NCI-H1930 (cell line): Measurements from ENCODE around the gene RAB3C.

ENCODE experiments used
- DNase-seq, 2 experiments: peaks; one replicate each; lab custom pipeline; 2025; lab: John Stamatoyannopoulos, UW

RAB3C gene

GRCh38 chr5:58827463-58827862 is 244.6 kb downstream of the RAB3C start:
- DNase-seq: no peak

- DNase-seq: no peak
Observed at GRCh38 chr5:58828258-58828657, 245.4 kb downstream of the RAB3C start.

GRCh38 chr5:58834242-58835225 is 251.7 kb downstream of the RAB3C start:
- DNase-seq: no peak

GRCh38 chr5:58836351-58836750 is 253.5 kb downstream of the RAB3C start:
- no peak for DNase-seq

GRCh38 chr5:58838729-58839128 is 255.9 kb downstream of the RAB3C start:
- DNase-seq: no peak

- no peak for DNase-seq
Observed at GRCh38 chr5:58842852-58843251, 260.0 kb downstream of the RAB3C start.

- DNase-seq: no peak
Observed at GRCh38 chr5:58844395-58844794, 261.5 kb downstream of the RAB3C start.

GRCh38 chr5:58847041-58847440 is 264.2 kb downstream of the RAB3C start:
- DNase-seq: no peak

GRCh38 chr5:58849223-58849622 is 266.3 kb downstream of the RAB3C start:
- DNase-seq: no peak

GRCh38 chr5:58849921-58850667 is 267.2 kb downstream of the RAB3C start:
- DNase-seq: peak; percentile 1 to 7

GRCh38 chr5:58851153-58851552 is 268.3 kb downstream of the RAB3C start:
- no peak for DNase-seq

- DNase-seq: no peak
Observed at GRCh38 chr5:58851571-58851970, 268.7 kb downstream of the RAB3C start.

- no peak for DNase-seq
Observed at GRCh38 chr5:58852566-58852965, 269.7 kb downstream of the RAB3C start.

GRCh38 chr5:58854441-58854840 is 271.6 kb downstream of the RAB3C start:
- no peak for DNase-seq

GRCh38 chr5:58855851-58856739 is 273.2 kb downstream of the RAB3C start:
- no peak for DNase-seq

- no peak for DNase-seq
Observed at GRCh38 chr5:58857609-58858008, 274.7 kb downstream of the RAB3C start.

- no peak for DNase-seq
Observed at GRCh38 chr5:58860680-58861079, 277.8 kb downstream of the RAB3C start.

GRCh38 chr5:58868931-58869330 is 286.1 kb downstream of the RAB3C start:
- DNase-seq: no peak

GRCh38 chr5:58871648-58872242 is 288.9 kb downstream of the RAB3C start:
- peak in 1 of 2 experiments; percentile 11 for DNase-seq

GRCh38 chr5:58872670-58873273 is 289.9 kb downstream of the RAB3C start:
- DNase-seq: no peak

GRCh38 chr5:58875599-58875998 is 292.7 kb downstream of the RAB3C start:
- no peak for DNase-seq
